NCI-H345 treated with DMSO at 0.1 percent for 48 hours (cell line): ENCODE measurements around the gene SPEG.

Source experiments
- DNase-seq: peaks from one replicate; lab custom pipeline; 2025; ENCODE audit not compliant: unreplicated experiment; lab: John Stamatoyannopoulos, UW

SPEG gene

DNA sequence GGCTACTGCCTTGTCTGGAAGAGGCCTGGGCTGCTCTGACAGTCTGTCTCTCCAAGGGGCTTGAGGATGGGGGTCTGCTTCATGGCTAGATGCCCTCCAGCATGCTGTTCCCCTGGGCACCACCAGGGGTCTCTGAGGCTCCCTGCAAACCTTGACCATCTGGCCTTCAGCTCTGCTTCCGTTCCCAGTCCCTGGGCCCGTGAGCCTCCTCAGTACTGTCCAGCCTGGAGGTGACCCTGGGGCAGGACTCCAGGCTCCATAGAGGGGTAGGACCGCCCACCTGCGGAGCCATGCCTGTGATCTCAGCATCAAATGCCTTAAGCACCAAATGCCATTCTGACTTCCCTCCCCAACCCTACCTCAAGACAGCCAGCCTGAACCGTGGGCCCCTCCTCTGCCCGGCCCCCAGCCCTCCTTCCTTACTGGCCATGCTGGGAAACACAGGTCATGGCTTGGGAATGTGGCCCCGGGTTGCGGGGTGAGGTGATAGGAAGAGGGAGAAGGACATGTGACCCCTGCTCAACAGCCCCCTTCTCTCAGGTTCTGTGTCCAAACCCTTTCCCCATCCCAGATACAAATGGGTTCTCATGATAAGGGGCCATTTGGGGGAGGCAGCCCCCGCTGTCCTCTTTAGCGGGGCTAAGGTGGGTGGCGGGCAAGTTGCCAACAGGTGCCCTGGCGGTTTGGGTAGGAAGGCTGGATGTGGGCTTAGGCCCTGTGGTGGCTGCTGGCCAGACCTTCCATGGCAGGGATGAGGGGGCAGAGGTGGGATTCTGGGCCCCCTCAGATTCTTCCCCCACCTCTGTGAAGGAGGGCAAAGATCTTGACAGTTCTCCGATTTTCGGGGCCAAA is 25.0 kb downstream of the SPEG start:
- no peak for DNase-seq

DNA sequence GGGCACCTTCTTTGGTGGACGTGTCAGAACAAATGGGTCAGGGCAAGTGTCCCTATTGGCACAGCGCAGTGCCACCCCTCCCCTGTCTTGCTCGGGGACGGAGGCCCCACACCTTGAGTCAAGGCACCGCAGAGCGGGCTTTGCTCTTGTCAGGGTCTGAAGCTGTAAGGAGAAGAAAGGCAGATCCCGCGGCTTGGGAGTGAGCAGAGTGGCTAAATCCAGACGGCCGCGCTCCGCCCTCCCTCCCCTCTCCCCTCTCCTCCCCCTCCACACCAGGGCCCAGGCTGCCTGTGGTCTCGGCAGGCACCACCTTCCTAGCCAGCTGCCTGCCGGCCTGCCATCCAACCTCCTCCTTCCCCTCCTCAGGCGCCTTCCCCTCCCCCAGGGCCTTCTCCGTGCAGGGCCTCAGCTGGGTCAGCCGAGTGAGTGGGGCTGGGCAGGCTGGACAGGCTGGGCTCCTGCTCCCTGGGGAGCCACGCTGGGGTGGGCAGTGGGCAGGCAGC is 25.8 kb downstream of the SPEG start:
- DNase-seq: no peak

DNA sequence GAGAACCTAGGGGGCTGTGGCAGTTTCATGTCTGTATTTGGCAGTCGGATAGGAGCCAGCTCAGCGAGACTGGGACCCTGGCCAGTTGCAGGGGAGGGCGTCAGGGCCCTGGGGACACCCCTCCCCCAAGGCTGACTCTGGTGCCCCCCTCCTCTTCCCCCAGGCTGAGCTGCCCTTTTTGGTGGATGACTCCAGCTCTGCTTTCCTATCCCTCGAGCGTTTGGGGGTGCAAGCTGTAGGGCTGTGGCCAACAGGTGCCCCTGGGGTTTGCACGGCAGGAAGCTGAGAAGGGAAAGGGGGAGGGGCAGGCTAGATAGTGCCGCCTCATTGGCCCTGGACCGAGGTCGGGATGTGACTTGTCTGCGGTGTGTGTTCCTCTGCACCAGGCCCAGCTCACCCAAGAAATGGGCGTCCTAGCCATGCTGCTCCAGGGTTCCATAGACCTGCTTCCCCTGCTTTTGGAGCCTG is 26.4 kb downstream of the SPEG start:
- no peak for DNase-seq

- DNase-seq: no peak
These were observed 27.0 kb downstream of the SPEG start for GRCh38 chr2:219461669-219462068.

DNA sequence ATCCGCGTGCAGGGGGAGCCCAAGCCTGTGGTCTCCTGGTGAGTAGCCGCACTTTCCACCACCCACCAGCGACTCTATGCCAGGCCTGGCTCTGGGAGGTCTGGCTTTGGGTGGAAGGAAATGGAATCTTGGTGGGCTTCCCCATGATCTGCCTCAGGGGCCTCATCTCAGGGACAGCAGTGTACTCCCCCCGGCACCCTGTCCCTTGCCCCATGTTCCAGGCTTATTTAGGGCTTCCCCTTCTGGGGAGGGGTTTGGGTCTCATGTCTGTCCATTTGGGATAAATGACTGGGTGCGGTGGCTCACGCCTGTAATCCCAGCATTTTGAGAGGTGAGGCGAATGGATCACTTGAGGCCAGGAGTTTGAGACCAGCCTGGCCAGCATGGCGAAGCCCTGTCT is 27.7 kb downstream of the SPEG start:
- no peak for DNase-seq

GRCh38 chr2:219464286-219465032 is 29.8 kb downstream of the SPEG start:
- DNase-seq: no peak

- no peak for DNase-seq
These were observed 31.3 kb downstream of the SPEG start for GRCh38 chr2:219465659-219466561.

- no peak for DNase-seq
These were observed 32.4 kb downstream of the SPEG start for GRCh38 chr2:219466816-219467735.

GRCh38 chr2:219467736-219468075 is 33.1 kb downstream of the SPEG start:
- no peak for DNase-seq

DNA sequence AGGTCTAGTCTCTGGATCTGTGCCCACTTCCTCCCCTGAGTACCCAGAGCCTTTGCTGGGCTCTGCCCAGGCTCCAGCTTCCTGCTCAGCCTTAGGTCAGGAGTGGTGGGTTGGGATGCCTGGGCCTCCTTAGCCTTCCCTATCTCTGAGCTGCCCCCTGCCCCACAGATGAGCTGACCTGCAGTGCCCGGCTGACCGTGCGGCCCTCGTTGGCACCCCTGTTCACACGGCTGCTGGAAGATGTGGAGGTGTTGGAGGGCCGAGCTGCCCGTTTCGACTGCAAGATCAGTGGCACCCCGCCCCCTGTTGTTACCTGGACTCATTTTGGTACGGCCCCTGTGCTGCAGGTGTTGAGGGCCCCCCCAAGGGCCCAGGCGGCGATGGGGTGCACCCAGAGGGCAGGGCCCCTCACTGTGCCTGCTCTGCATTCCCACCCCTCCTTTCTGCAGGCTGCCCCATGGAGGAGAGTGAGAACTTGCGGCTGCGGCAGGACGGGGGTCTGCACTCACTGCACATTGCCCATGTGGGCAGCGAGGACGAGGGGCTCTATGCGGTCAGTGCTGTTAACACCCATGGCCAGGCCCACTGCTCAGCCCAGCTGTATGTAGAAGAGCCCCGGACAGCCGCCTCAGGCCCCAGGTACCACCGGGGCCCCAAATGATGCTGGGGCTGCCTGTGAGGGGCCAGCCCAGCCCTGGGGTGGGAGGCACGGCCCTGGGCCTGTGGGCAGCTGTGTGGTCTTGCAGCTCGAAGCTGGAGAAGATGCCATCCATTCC is 34.0 kb downstream of the SPEG start:
- DNase-seq: no peak

DNA sequence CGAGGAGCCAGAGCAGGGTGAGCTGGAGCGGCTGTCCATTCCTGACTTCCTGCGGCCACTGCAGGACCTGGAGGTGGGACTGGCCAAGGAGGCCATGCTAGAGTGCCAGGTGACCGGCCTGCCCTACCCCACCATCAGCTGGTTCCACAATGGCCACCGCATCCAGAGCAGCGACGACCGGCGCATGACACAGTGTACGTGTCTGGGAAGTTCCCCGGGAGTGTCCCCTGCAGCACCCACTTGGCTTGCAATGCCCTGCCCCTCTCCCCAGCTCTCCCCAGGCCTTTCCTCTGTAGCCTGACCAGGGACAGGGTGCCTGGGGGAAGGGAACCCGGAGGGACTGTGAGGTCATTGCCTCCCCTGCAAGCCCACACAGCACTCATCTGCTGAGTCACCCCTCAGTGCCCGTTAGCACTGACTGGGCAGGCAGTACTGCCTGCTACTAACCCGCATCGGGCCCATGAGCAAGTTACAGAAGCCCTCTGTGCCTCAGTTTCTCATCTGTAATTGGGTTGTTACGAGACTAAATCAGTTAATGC is 34.6 kb downstream of the SPEG start:
- no peak for DNase-seq

DNA sequence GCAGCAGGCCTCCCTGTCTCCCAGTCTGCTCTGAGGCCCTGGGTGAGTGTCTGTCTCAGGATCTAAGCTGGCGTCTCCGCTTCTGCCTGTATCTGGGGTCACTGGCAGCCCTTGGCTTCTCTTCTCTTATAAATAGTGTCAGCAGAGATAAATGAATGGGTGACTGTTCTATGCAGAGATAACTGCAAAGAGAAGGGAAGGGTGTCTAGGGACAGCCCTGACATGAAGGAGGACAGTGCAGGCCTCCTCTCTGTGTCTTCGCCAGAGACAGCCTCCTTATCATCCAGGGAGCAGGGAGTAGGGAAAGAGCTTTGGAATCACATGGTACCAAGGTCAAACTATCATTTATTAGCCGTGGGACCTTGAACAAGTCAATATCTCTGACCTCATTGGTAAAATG is 35.8 kb downstream of the SPEG start:
- no peak for DNase-seq

DNA sequence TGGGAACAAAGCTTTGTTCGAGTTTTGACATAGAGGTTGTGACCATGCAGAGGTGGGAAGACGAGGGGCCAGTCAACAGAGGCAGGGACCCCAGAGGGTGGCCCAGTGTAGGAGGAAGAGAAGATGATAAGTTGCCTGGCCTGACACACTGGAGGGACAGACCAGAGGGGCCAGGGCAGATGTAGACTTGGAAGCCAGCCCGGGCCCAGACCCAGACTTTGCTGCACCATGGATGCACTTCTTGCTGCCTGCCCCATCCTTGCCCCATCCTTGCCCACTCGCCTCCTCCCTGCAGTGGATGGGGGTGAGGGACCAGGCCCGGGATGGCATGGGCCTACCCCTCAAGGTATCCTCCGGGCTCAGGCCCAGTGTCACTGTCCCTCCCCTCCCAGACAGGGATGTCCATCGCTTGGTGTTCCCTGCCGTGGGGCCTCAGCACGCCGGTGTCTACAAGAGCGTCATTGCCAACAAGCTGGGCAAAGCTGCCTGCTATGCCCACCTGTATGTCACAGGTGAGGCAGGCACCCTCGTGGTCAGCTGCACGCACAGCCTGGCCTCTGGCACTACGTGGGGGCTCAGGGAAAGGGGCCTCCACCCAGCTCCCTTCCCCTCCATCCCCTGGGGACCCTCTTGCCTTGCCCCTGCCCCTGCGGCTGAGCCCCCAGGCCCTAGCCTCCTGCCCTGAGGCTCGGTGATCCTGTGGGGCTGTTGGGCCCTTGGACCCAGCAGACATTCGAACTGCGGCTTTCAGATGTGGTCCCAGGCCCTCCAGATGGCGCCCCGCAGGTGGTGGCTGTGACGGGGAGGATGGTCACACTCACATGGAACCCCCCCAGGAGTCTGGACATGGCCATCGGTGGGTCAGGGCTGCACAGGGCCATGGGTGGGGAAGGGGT is 37.1 kb downstream of the SPEG start:
- DNase-seq: no peak

GRCh38 chr2:219472629-219473187 is 38.1 kb downstream of the SPEG start:
- DNase-seq: no peak

DNA sequence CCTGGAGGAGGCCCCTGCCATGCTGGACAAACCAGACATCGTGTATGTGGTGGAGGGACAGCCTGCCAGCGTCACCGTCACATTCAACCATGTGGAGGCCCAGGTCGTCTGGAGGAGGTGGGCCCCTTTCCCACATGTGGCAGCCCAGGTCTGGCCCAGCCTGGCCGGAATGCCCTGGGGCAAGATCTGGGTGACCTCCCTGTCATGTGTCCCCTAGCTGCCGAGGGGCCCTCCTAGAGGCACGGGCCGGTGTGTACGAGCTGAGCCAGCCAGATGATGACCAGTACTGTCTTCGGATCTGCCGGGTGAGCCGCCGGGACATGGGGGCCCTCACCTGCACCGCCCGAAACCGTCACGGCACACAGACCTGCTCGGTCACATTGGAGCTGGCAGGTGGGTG is 38.9 kb downstream of the SPEG start:
- no peak for DNase-seq

GRCh38 chr2:219474285-219475060 is 39.8 kb downstream of the SPEG start:
- DNase-seq: no peak

- no peak for DNase-seq
These were observed 40.6 kb downstream of the SPEG start for GRCh38 chr2:219475278-219475677.
